HCT116 (cell line): Measurements from ENCODE around the gene OPTN. TPM values are rescaled to one million over a fixed set of nuclear protein-coding genes. Genes with fewer than 3 reads are reported as not detected.

Experiments
- ATAC-seq: fragments of 200-7000 bp; cut with Tn5 transposase; 2 replicates; pipeline ENCODE4 v1.9.1; 2020; ENCODE audit warnings: mild to moderate bottlenecking, moderate library complexity
- BruUV-seq: library from RNA; stranded (reverse); fragments of 400-500 nt; replicated peaks from 2 replicates; lab custom pipeline; 2021; lab: Mats Ljungman, UMichigan
- CTCF ChIA-PET: fragments of 300-600 bp; sonication (Branson Sonifier 250); formaldehyde crosslinking; loops from one replicate; lab custom pipeline; 2021; ENCODE audit warnings: antibody characterized with exemption; lab: Charles Lee
- POLR2A ChIA-PET: fragments of 300-600, 350-600 bp; sonication (Branson Sonifier 250); formaldehyde crosslinking; loops from one replicate; lab custom pipeline; 2021; ENCODE audit warnings: antibody characterized with exemption; lab: Charles Lee
- RAD21 ChIA-PET, 2 experiments: fragments of 300-600 bp; sonication (Branson Sonifier 250); formaldehyde crosslinking; loops; one replicate each; lab custom pipeline; 2023; ENCODE audit warnings: low total read pairs in 2 of 2; ENCODE audit not compliant: uncharacterized antibody in 2 of 2, unreplicated experiment in 2 of 2, low non-redundant PET in 1 of 2; lab: Charles Lee
- DNase-seq: peaks from one replicate; pipeline ENCODE4 v3.0.0-alpha.2; 2010; ENCODE audit warnings: low read depth, low spot score
- H2AFZ ChIP-seq: fragments of 200-600 bp; shearing (Covaris generic), sonication (generic); 2 replicates; pipeline ENCODE4 v1.6.1; 2017; ENCODE audit warnings: low read depth, mixed run types, mixed read lengths, antibody characterized with exemption, low read length; ENCODE audit not compliant: poor library complexity, severe bottlenecking
- H3K27ac ChIP-seq: 2 replicates; pipeline ENCODE4 v1.5.1; 2012; ENCODE audit warnings: low read depth, low read length
- H3K27me3 ChIP-seq: fragments of 200-600 bp; sonication (generic); 2 replicates; pipeline ENCODE4 v1.6.1; 2016; ENCODE audit warnings: mixed run types, low read length, mixed read lengths; ENCODE audit not compliant: insufficient read depth
- H3K36me3 ChIP-seq, 2 experiments: fragments of 200-500 bp in 1 of 2; fragments of 200-600 bp in 1 of 2; sonication (Bioruptor generic) in 1 of 2; sonication (generic) in 1 of 2; 2 replicates each; pipeline versions ENCODE4 v1.5.1 to v1.6.1; 2014 to 2016; ENCODE audit warnings: low read length in 2 of 2, inconsistent platforms in 1 of 2, mixed read lengths in 1 of 2, mixed run types in 1 of 2; ENCODE audit not compliant: insufficient read depth in 2 of 2, control insufficient read depth in 1 of 2
- H3K4me1 ChIP-seq, 2 experiments: fragments of 200-600 bp in 1 of 2; sonication (generic) in 1 of 2; 2 replicates each; pipeline versions ENCODE4 v1.5.1 to v1.6.1; 2012 to 2017; ENCODE audit warnings: low read length in 2 of 2, inconsistent platforms in 1 of 2, mild to moderate bottlenecking in 1 of 2, mixed read lengths in 1 of 2, mixed run types in 1 of 2, moderate library complexity in 1 of 2; ENCODE audit not compliant: insufficient read depth in 2 of 2, control insufficient read depth in 1 of 2
- H3K4me2 ChIP-seq: fragments of 200-600 bp; sonication (generic); 2 replicates; pipeline ENCODE4 v1.6.1; 2017; ENCODE audit warnings: mixed run types, low read length, mixed read lengths
- H3K4me3 ChIP-seq, 2 experiments: fragments of 200-600 bp in 1 of 2; sonication (generic) in 1 of 2; replicated peaks in 1 of 2; 2 replicates each; pipeline ENCODE4 v1.5.1; 2011 to 2016; ENCODE audit warnings: low read length in 2 of 2, control low read depth in 1 of 2, low read depth in 1 of 2, mild to moderate bottlenecking in 1 of 2, mixed read lengths in 1 of 2, mixed run types in 1 of 2
- H3K79me2 ChIP-seq: fragments of 200-600 bp; sonication (generic); 2 replicates; pipeline ENCODE4 v1.6.1; 2017; ENCODE audit warnings: mild to moderate bottlenecking, mixed run types, low read length, moderate library complexity, mixed read lengths; ENCODE audit not compliant: insufficient read depth
- H3K9ac ChIP-seq: fragments of 200-600 bp; sonication (generic); 2 replicates; pipeline ENCODE4 v1.6.1; 2016; ENCODE audit warnings: low read length, mixed read lengths
- H3K9me2 ChIP-seq: fragments of 200-600 bp; sonication (generic), shearing (Covaris generic); 2 replicates; pipeline ENCODE4 v1.6.1; 2017; ENCODE audit warnings: mixed run types, mild to moderate bottlenecking, moderate library complexity; ENCODE audit not compliant: insufficient read depth
- H3K9me3 ChIP-seq, 2 experiments: fragments of 200-500 bp in 1 of 2; fragments of 200-600 bp in 1 of 2; sonication (Bioruptor generic) in 1 of 2; sonication (generic) in 1 of 2; 2 replicates each; pipeline ENCODE4 v1.6.1; 2014 to 2017; ENCODE audit warnings: low read length in 2 of 2, mixed read lengths in 2 of 2, inconsistent platforms in 1 of 2, low read depth in 1 of 2, mild to moderate bottlenecking in 1 of 2, mixed run types in 1 of 2, moderate library complexity in 1 of 2; ENCODE audit not compliant: control insufficient read depth in 1 of 2, insufficient read depth in 1 of 2
- H4K20me1 ChIP-seq: fragments of 200-600 bp; sonication (generic), shearing (Covaris generic); 2 replicates; pipeline ENCODE4 v1.6.1; 2017; ENCODE audit warnings: mixed run types, mild to moderate bottlenecking, moderate library complexity; ENCODE audit not compliant: insufficient read depth
- ATF3 ChIP-seq: IDR thresholded peaks from 2 replicates; pipeline ENCODE4 v1.6.1; 2012
- CBX3 ChIP-seq: IDR thresholded peaks from 2 replicates; pipeline ENCODE4 v1.6.1; 2012; ENCODE audit warnings: low read depth
- CEBPB ChIP-seq: IDR thresholded peaks from 2 replicates; pipeline ENCODE4 v1.6.1; 2012; ENCODE audit warnings: low read depth
- CTCF ChIP-seq, 3 experiments: fragments of 200-600 bp in 1 of 3; sonication (generic) in 1 of 3; IDR thresholded peaks in 2 of 3; conservative IDR thresholded peaks in 1 of 3; 2 replicates each; pipeline ENCODE4 v1.5.1; 2012 to 2017; ENCODE audit warnings: low read depth in 2 of 3, low read length in 2 of 3, antibody characterized with exemption in 1 of 3, borderline replicate concordance in 1 of 3, control low read depth in 1 of 3, mild to moderate bottlenecking in 1 of 3, mixed read lengths in 1 of 3, mixed run types in 1 of 3, moderate library complexity in 1 of 3; ENCODE audit not compliant: insufficient read depth in 1 of 3
- ELF1 ChIP-seq: IDR thresholded peaks from 2 replicates; pipeline ENCODE4 v1.6.1; 2012; ENCODE audit warnings: low read depth, borderline replicate concordance
- FOSL1 ChIP-seq: IDR thresholded peaks from 2 replicates; pipeline ENCODE4 v1.6.1; 2012; ENCODE audit warnings: low read depth
- JUND ChIP-seq: IDR thresholded peaks from 2 replicates; pipeline ENCODE4 v1.6.1; 2012
- MAX ChIP-seq: IDR thresholded peaks from 2 replicates; pipeline ENCODE4 v1.6.1; 2012
- POLR2A ChIP-seq: IDR thresholded peaks from 2 replicates; pipeline ENCODE4 v1.7.0; 2011; ENCODE audit warnings: borderline replicate concordance; ENCODE audit not compliant: insufficient read depth, insufficient read length; ENCODE audit errors: extremely low read depth
- POLR2AphosphoS5 ChIP-seq: IDR thresholded peaks from 2 replicates; pipeline ENCODE4 v1.6.1; 2011; ENCODE audit warnings: mild to moderate bottlenecking, low read depth, low read length, moderate library complexity
- RAD21 ChIP-seq: IDR thresholded peaks from 2 replicates; pipeline ENCODE4 v1.6.1; 2012; ENCODE audit warnings: low read depth, mild to moderate bottlenecking
- REST ChIP-seq: IDR thresholded peaks from 2 replicates; pipeline ENCODE4 v1.6.1; 2012; ENCODE audit warnings: low read depth
- SIN3A ChIP-seq: IDR thresholded peaks from 2 replicates; pipeline ENCODE4 v1.6.1; 2012; ENCODE audit warnings: low read depth
- SP1 ChIP-seq: IDR thresholded peaks from 2 replicates; pipeline ENCODE4 v1.6.1; 2012; ENCODE audit warnings: low read depth
- SRF ChIP-seq: IDR thresholded peaks from 2 replicates; pipeline ENCODE4 v1.6.1; 2012; ENCODE audit warnings: low read depth
- TCF7L2 ChIP-seq: IDR thresholded peaks from 2 replicates; pipeline ENCODE4 v1.7.0; 2011; ENCODE audit warnings: borderline replicate concordance, inconsistent platforms; ENCODE audit not compliant: insufficient read depth, insufficient read length; ENCODE audit errors: extremely low read depth
- YY1 ChIP-seq: IDR thresholded peaks from 2 replicates; pipeline ENCODE4 v1.6.1; 2011; ENCODE audit warnings: low read length, low read depth, moderate library complexity, mild to moderate bottlenecking; ENCODE audit not compliant: insufficient replicate concordance; ENCODE audit errors: extremely low read depth
- ZBTB33 ChIP-seq: IDR thresholded peaks from 2 replicates; pipeline ENCODE4 v1.6.1; 2011; ENCODE audit warnings: mild to moderate bottlenecking, low read length, moderate library complexity; ENCODE audit not compliant: insufficient replicate concordance; ENCODE audit errors: extremely low read depth
- intact Hi-C: fragments of 100-400 bp; cut with micrococcal nuclease; formaldehyde crosslinking; loops from 2 replicates; pipeline ENCODE4 v1.10.0; 2022
- total RNA-seq: library from RNA; stranded (reverse); gene quantifications from one replicate; pipeline ENCODE4 v1.2.1, GENCODE V29; 2021; ENCODE audit not compliant: unreplicated experiment

Gene OPTN
- total RNA-seq, 1 experiment from 2014 or later = 17.0 TPM

GRCh38 chr10:13066527-13066926 is 33.4 kb upstream of the OPTN start:
- no peaks in the 10 kb centered on the region for H3K79me2 ChIP-seq
- intact Hi-C loops = no loop called here

More at GRCh38 chr10:13066527-13066926, 33.4 kb upstream of the OPTN start:
- ChIA-PET POLR2A (no interaction called here), RAD21 (no interaction called here), CTCF (interaction anchor here (1.7 kb wide), 1 partner anchor 8 kb away, joined by 5 read pairs; no protein-coding TSS in a partner anchor)
- H3K9ac ChIP-seq = no peak overlapping the region
- H3K27me3 ChIP-seq = no peaks in the 10 kb centered on the region
- H2AFZ ChIP-seq = no peak overlapping the region
- H4K20me1 ChIP-seq = no peaks in the 10 kb centered on the region
- H3K36me3 ChIP-seq = no peaks in the 10 kb centered on the region
- H3K4me2 ChIP-seq = no peak overlapping the region
- TF ChIP-seq POLR2A = no peak
- TF ChIP-seq CBX3 = no peak
- no peak for TF ChIP-seq ATF3
- TF ChIP-seq JUND = no peak
- TF ChIP-seq MAX = no peak
- no peak for TF ChIP-seq TCF7L2
- TF ChIP-seq CEBPB = no peak
- TF ChIP-seq CTCF (IDR thresholded peaks at IDR 0.05 in 2 of 3, conservative IDR thresholded peaks at IDR 0.05 in 1 of 3; ENCODE audit: borderline replicate concordance in 1 of 3, insufficient read depth in 1 of 3, low read depth in 2 of 3, low read length in 2 of 3) = no peak
- no peak for TF ChIP-seq SRF
- no peak for TF ChIP-seq POLR2AphosphoS5
- TF ChIP-seq ELF1 = no peak
- no peak for TF ChIP-seq REST
- TF ChIP-seq FOSL1 = no peak
- no peak for TF ChIP-seq YY1
- no peak for TF ChIP-seq SIN3A
- TF ChIP-seq RAD21 = no peak
- no peak for TF ChIP-seq ZBTB33
- TF ChIP-seq SP1 = no peak
- H3K9me3 ChIP-seq = no peaks in the 10 kb centered on the region
- no peak for DNase-seq
- H3K4me1 ChIP-seq = no peaks in the 10 kb centered on the region
- H3K27ac ChIP-seq = no peak overlapping the region
- no peaks in the 10 kb centered on the region for H3K9me2 ChIP-seq
- no peak overlapping the region for H3K4me3 ChIP-seq
- ATAC-seq = no peak
- no TSS peak for BruUV-seq
